ENCODE results near the gene HLA-DRB5.
A peak's percentile ranks its signal among the peaks of the same experiment; 100 is the strongest.
"Not testable (repeated sequence)": the region's sequence is repeated elsewhere in the genome, so short reads cannot be mapped to it uniquely, and the experiment has no call there.

Gene HLA-DRB5

GRCh38 chr6:32529697-32530430 lies at the start of gene HLA-DRB5:
Gene HLA-DRB5, minus strand, starts transcription at chr6:32530287. Its CDS starts 63 bp downstream, at chr6:32530224.
- DNase-seq (ENCODE audit: low spot score), result no peak

- DNase-seq (ENCODE audit: low spot score), result no peak
Measured at GRCh38 chr6:32578962-32579361, 48.9 kb upstream of the HLA-DRB5 start.

DNA sequence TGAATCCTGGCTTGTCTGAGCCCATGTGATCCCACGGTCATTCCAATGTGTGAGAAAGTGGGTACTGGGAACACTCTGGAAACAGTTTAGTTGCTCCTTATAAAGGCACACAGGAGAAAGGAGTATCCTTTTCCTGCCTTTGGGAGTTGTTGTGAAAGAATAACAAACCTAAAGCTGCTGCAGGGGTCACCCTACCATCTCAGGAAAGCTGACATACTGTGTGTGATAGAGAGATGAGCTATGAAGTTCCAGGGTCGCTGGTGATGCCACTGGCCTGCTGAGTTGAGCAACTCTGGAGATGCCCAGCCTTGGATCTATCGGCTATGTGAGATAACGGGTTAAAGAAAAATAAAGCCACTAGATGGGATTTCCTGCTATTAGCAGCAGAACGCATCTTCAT lies 47.4 kb upstream of the HLA-DRB5 start:
- DNase-seq (ENCODE audit: low spot score), result not testable (repeated sequence)

- no peak for DNase-seq (ENCODE audit: low spot score)
Measured at GRCh38 chr6:32576250-32576649, 46.2 kb upstream of the HLA-DRB5 start.

- no peak for DNase-seq (ENCODE audit: low spot score)
Measured at GRCh38 chr6:32570363-32570905, 40.3 kb upstream of the HLA-DRB5 start.

DNA sequence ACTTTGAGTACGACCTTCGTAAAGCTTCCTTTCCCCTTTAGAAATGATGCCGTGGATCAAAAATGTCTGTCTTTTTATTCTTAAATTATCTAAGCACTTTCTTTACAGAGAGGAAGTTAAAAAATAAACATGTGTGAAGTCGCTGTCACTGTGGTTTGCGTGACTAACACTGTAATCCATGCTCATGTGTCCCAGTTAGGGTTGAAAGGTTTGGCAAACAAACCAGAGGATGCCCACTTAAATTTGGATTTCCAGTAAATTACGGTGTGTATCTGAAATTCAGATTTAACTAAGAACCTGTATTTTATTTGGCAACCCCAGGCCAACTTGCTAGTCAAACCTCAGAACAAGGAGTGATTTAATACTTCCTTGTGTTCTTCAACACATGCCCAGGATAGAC lies 38.5 kb upstream of the HLA-DRB5 start:
- no peak for DNase-seq (ENCODE audit: low spot score)

DNA sequence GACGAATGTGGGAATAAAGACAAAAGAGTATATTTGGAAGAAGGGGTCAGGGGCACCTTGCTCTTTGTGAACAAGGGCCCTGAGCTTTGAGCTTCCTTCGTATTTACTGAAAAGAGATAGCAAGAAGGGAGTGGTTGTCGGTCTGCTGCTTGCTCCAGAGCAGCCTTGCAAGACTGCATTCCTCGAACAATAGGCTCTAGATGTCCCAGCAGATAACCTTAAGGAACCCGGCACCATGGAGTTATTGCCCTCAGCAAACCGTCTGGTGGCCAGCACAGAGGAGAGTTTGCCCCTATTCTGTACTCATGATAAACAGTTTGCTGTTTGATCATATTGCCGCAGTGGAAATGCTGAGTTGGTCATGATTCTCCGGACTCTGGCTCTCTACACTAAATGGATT lies 36.9 kb upstream of the HLA-DRB5 start:
- DNase-seq (ENCODE audit: low spot score), result no peak

DNA sequence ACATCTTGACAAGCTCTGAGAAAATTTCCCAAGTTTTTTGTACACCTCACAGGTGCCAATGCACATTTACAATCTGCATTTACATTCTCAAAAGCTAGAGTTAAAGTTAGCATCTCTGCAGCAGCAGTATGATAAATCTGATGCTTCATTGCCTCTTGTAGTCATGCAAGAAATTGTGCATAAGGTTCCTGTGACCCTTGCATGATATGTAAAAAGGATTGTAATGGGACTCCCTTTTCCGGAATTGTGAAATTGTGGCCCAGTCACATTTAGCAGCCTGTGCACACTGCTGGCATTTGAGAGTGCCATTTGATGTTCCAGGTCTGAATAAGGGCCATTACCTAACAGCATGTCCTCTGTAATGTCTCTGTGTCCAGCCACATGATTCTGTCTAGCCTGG lies 35.4 kb upstream of the HLA-DRB5 start:
- DNase-seq (ENCODE audit: low spot score), result no peak

DNA sequence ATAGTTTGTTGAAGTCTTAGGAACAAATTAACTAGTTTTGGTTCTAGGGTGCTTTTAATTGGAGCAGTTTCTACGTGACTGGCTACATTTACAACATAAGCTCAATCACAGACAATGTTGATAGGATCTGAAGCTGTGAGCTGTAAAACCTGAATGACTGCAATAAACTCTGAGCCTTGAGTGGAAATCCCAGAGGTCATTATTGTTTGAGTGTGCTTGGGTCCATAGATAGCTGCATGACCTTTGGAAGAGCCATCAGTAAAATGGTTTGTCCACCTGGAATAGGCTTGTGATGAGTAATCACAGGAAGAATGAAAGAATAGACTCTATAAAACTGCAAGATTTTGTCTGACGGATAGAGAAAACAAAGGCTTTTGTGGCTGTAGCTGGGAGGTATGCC lies 32.9 kb upstream of the HLA-DRB5 start:
- DNase-seq (ENCODE audit: low spot score), result no peak

GRCh38 chr6:32559747-32560146 lies 29.7 kb upstream of the HLA-DRB5 start:
- DNase-seq (ENCODE audit: low spot score), result no peak

DNA sequence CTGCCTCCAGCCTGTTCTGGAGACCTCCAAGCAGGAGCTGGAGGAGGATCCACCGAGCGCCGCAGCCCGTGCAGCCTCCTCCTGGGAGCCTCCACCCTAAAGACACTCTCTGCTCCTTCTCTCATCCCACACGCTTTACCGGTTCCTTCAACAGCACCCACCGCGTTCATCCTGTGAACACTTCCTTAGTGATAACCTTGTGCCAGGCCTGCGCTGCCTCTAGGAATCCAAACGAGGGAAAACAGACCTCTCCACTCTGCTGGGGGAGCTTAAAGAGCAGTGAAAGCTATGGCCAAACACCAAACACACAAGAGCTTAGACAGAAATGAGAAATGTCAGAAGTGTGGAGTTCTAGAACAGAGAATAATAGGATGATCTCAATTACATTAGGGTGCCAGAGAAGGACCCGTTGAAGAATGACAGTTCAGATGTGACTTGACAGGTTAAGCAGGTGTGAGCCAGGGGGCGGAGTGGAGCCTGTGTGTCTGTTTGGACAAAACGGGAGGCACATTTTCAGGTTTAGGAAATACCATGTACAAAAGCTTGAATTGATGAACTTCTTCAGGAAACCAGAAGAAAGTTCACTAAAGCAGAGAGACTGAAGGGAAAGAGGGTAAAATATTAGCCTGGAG lies 28.5 kb upstream of the HLA-DRB5 start:
- DNase-seq (ENCODE audit: low spot score), result peak; percentile 0

- no peak for DNase-seq (ENCODE audit: low spot score)
Measured at GRCh38 chr6:32554116-32554965, 24.3 kb upstream of the HLA-DRB5 start.

GRCh38 chr6:32553037-32553742 lies 23.1 kb upstream of the HLA-DRB5 start:
- DNase-seq (ENCODE audit: low spot score), result no peak

DNA sequence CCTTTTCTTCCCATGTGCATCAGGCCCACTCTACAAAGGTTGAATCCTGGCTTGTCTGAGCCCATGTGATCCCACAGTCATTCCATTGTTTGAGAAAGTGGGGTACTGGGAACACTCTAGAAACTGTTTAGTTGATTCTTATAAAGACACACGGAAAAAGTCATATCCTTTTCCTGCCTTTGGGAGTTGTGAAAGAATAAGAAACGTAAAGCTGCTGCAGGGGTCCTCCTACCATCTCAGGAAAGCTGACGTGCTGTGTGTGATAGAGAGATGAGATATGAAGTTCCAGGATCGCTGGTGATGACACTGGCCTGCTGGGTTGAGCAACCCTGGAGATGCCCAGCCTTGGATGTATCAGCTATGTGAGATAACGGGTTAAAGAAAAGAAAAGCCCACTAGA lies 21.3 kb upstream of the HLA-DRB5 start:
- DNase-seq (ENCODE audit: low spot score), result no peak

DNA sequence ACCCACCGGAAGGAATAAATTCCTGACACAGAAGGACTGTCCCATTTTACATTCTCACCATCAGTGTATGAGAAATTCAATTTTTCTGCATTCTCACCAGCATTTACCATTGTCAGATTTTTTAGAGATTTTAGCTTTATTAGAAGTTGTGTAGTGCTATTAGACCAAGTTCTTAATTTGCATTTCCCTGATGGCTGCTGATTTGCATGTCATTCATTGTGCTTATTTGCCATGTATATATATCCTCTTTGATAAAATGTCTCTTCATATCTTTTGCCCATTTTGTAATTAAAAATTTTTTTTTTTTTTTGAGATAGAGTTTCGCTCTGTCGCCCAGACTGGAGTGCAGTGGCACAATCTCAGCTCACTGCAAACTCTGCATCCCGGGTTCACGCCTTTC lies 9.8 kb upstream of the HLA-DRB5 start:
- DNase-seq (ENCODE audit: low spot score), result no peak

GRCh38 chr6:32530431-32530793 lies 325 bp upstream of the HLA-DRB5 start:
- not testable (repeated sequence) for DNase-seq (ENCODE audit: low spot score)

DNA sequence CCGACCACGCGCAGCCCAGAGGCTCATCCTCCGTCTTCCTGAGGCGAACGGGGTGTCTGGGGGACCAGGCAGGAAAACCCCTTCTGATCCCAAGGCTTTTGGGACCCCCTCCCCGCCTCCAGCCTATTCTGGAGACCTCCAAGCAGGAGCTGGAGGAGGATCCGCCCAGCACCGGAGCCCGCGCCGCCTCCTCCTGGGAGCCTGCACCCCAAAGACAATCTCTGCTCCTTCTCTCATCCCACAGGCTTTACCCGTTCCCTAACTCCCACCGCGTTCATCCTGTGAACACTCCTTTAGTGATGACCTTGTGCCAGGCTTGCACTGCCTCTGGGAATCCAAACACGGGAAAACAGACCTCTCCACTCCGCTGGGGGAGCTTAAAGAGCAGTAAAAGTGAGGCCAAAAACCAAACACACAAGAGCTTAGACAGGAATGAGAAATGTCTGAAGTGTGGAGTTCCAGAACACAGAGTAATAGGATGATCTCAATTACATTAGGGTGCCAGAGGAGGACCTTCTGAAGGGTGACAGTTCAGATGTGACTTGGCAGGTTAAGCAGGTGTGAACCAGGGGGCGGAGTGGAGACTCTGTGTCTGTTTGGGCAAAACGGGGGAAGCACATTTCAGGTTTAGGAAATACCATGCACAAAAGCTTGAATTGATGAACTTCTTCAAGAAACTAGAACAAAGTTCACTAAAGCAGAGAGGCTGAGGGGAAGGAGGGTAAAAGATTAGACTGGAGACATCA lies 7.6 kb downstream of the HLA-DRB5 start:
- DNase-seq (ENCODE audit: low spot score), result no peak

GRCh38 chr6:32519910-32520258 lies 10.2 kb downstream of the HLA-DRB5 start:
- DNase-seq (ENCODE audit: low spot score), result no peak

DNA sequence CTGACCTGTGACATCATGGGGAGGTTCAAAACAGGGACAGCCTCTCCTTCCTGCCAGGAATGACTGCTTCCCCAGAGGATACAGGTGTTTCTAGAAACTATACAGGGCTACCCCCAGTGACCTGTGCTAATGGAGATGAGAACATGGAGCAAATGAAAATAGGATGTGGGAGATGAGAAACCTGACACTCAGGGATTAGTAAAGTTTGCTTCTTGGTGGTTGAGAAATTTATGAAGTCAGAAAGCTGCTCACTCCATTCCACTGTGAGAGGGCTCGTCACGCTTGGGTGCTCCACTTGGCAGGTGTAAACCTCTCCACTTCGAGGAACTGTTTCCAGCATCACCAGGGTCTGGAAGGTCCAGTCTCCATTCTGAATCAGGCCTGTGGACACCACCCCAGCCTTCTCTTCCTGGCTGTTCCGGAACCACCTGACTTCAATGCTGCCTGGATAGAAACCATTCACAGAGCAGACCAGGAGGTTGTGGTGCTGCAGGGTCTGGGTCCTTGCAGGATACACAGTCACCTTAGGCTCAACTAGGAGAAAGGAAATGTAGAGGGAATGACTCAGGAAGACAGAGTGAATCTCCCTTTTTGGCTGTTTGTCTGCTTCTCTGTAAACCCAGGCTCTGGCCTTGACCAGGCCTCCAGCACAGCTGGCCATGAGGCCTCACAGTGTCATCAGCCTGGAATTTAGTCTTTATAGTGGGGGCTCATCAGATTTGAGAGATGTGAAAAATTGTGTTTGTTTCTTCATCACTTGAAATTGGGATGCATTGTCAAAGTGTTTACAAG lies 10.8 kb downstream of the HLA-DRB5 start:
- DNase-seq (ENCODE audit: low spot score), result no peak

DNA sequence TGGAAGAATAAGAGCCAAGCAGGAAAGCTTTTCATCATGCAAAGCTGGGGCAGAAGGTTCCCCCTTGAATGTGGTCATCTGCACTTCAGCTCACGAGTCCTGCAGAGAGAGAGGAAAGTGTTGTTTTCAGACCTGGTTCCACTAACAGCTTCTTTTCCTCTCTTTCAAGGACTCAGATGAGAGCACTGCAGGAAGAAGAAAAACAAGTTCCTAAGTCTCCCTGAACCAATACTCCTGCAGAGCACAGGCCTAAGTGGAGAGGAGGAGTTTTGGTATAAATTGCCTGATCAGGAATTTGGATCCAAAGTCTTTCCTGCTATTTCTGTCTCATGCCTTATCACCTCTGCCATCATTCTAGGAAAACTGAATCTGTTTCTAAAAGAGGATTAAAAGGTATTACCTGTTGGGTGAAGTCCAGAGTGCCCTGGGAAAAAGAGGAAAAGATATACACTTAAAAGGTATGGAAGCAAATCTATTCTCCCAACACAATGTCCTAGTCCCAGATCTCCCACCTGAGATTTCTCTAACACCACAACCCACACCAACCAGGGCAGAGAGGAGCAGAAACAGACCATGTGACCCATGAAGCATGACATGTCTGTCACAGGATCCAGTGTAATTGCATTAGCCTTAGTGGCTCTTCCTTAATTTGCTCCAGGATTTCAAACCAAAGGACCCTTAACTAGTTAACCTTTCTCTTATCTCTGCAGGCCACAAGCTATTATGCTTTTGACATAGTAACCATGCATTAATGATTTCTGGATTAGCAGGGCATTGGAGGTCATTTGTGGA lies 12.2 kb downstream of the HLA-DRB5 start:
- no peak for DNase-seq (ENCODE audit: low spot score)
